CD4-positive, alpha-beta T cell treated with Interleukin-15 for 1 hour (primary cell): ENCODE measurements around the gene ALDH1L1.

Source experiments
- DNase-seq: peaks from one replicate; pipeline ENCODE4 v3.0.0-alpha.2; 2020

The ALDH1L1 gene

GRCh38 chr3:126191246-126191645 lies 10.9 kb upstream of the ALDH1L1 start:
- DNase-seq = no peak

- DNase-seq = no peak
Observed at GRCh38 chr3:126187920-126188319, 7.5 kb upstream of the ALDH1L1 start.

- no peak for DNase-seq
Observed at GRCh38 chr3:126186749-126187148, 6.4 kb upstream of the ALDH1L1 start.

GRCh38 chr3:126186271-126186670 lies 5.9 kb upstream of the ALDH1L1 start:
- DNase-seq = no peak

- no peak for DNase-seq
Observed at GRCh38 chr3:126184465-126185000, 4.1 kb upstream of the ALDH1L1 start.

GRCh38 chr3:126181398-126181725 lies 976 bp upstream of the ALDH1L1 start:
- no peak for DNase-seq

GRCh38 chr3:126179825-126180476 lies 435 bp downstream of the ALDH1L1 start:
- DNase-seq = no peak

- DNase-seq = no peak
Observed at GRCh38 chr3:126170073-126170777, 10.2 kb downstream of the ALDH1L1 start.

GRCh38 chr3:126167566-126167965 lies 12.8 kb downstream of the ALDH1L1 start:
- no peak for DNase-seq

GRCh38 chr3:126166009-126166408 lies 14.4 kb downstream of the ALDH1L1 start:
- DNase-seq = no peak

- DNase-seq = no peak
Observed at GRCh38 chr3:126161309-126161708, 19.1 kb downstream of the ALDH1L1 start.

GRCh38 chr3:126160243-126161210 lies 19.9 kb downstream of the ALDH1L1 start:
- DNase-seq = no peak

GRCh38 chr3:126159476-126159875 lies 20.9 kb downstream of the ALDH1L1 start:
- no peak for DNase-seq

GRCh38 chr3:126158912-126159454 lies 21.4 kb downstream of the ALDH1L1 start:
- DNase-seq = no peak

GRCh38 chr3:126158016-126158911 lies 22.1 kb downstream of the ALDH1L1 start:
- no peak for DNase-seq

- DNase-seq = no peak
Observed at GRCh38 chr3:126157083-126157768, 23.2 kb downstream of the ALDH1L1 start.

GRCh38 chr3:126156468-126156867 lies 23.9 kb downstream of the ALDH1L1 start:
- DNase-seq = no peak

- DNase-seq = no peak
Observed at GRCh38 chr3:126155819-126156218, 24.6 kb downstream of the ALDH1L1 start.

GRCh38 chr3:126155280-126155640 lies 25.1 kb downstream of the ALDH1L1 start:
- DNase-seq = no peak

- no peak for DNase-seq
Observed at GRCh38 chr3:126154391-126155279, 25.8 kb downstream of the ALDH1L1 start.
